Measurements from ENCODE around the gene CFDP1.

CFDP1 gene

GRCh38 chr16:75402821-75403475 is 30.4 kb downstream of the CFDP1 start:
- H3K4me3 Mint-ChIP-seq: no peak overlapping the region
- peaks cover 5% of the 10 kb centered on the region for H3K36me3 Mint-ChIP-seq (ENCODE audit: low read depth)
- H3K27ac Mint-ChIP-seq: no peak overlapping the region
- H3K9me3 Mint-ChIP-seq: no peaks in the 10 kb centered on the region
- H3K27me3 Mint-ChIP-seq (ENCODE audit: low read depth): no peaks in the 10 kb centered on the region
- no peaks in the 10 kb centered on the region for H3K4me1 Mint-ChIP-seq (ENCODE audit: low read depth)

GRCh38 chr16:75402159-75402820 is 31.0 kb downstream of the CFDP1 start:
- H3K4me1 Mint-ChIP-seq (ENCODE audit: low read depth): no peaks in the 10 kb centered on the region
- H3K4me3 Mint-ChIP-seq: no peak overlapping the region
- H3K36me3 Mint-ChIP-seq (ENCODE audit: low read depth): peaks cover 2% of the 10 kb centered on the region
- no peaks in the 10 kb centered on the region for H3K9me3 Mint-ChIP-seq
- H3K27ac Mint-ChIP-seq: no peak overlapping the region
- H3K27me3 Mint-ChIP-seq (ENCODE audit: low read depth): no peaks in the 10 kb centered on the region

GRCh38 chr16:75401691-75402090 is 31.6 kb downstream of the CFDP1 start:
- Mint-ChIP-seq H3K27ac (no peak overlapping the region), H3K4me1 (ENCODE audit: low read depth) (no peaks in the 10 kb centered on the region), H3K9me3 (no peaks in the 10 kb centered on the region), H3K27me3 (ENCODE audit: low read depth) (no peaks in the 10 kb centered on the region), H3K36me3 (ENCODE audit: low read depth) (peaks cover 2% of the 10 kb centered on the region), H3K4me3 (no peak overlapping the region)

- no peaks in the 10 kb centered on the region for H3K27me3 Mint-ChIP-seq (ENCODE audit: low read depth)
- no peaks in the 10 kb centered on the region for H3K9me3 Mint-ChIP-seq
- H3K4me1 Mint-ChIP-seq (ENCODE audit: low read depth): no peaks in the 10 kb centered on the region
- H3K27ac Mint-ChIP-seq: no peak overlapping the region
- H3K4me3 Mint-ChIP-seq: no peak overlapping the region
- H3K36me3 Mint-ChIP-seq (ENCODE audit: low read depth): peaks cover 12% of the 10 kb centered on the region
These were observed 35.0 kb downstream of the CFDP1 start for GRCh38 chr16:75398333-75398732.

GRCh38 chr16:75394941-75395340 is 38.4 kb downstream of the CFDP1 start:
- Mint-ChIP-seq H3K36me3 (ENCODE audit: low read depth) (peaks cover 26% of the 10 kb centered on the region), H3K27me3 (ENCODE audit: low read depth) (no peaks in the 10 kb centered on the region), H3K4me3 (no peak overlapping the region), H3K4me1 (ENCODE audit: low read depth) (no peaks in the 10 kb centered on the region), H3K9me3 (no peaks in the 10 kb centered on the region), H3K27ac (no peak overlapping the region)

- Mint-ChIP-seq H3K27ac (no peak overlapping the region), H3K36me3 (ENCODE audit: low read depth) (peaks cover 24% of the 10 kb centered on the region), H3K27me3 (ENCODE audit: low read depth) (no peaks in the 10 kb centered on the region), H3K9me3 (no peaks in the 10 kb centered on the region), H3K4me3 (no peak overlapping the region), H3K4me1 (ENCODE audit: low read depth) (no peaks in the 10 kb centered on the region)
These were observed 40.4 kb downstream of the CFDP1 start for GRCh38 chr16:75392906-75393305.

GRCh38 chr16:75390926-75391653 is 42.2 kb downstream of the CFDP1 start:
- no peaks in the 10 kb centered on the region for H3K4me1 Mint-ChIP-seq (ENCODE audit: low read depth)
- no peak overlapping the region for H3K4me3 Mint-ChIP-seq
- no peaks in the 10 kb centered on the region for H3K27me3 Mint-ChIP-seq (ENCODE audit: low read depth)
- no peaks in the 10 kb centered on the region for H3K9me3 Mint-ChIP-seq
- no peak overlapping the region for H3K27ac Mint-ChIP-seq
- H3K36me3 Mint-ChIP-seq (ENCODE audit: low read depth): peaks cover 24% of the 10 kb centered on the region

- Mint-ChIP-seq H3K27me3 (ENCODE audit: low read depth) (no peaks in the 10 kb centered on the region), H3K27ac (no peak overlapping the region), H3K4me1 (ENCODE audit: low read depth) (peaks cover 2% of the 10 kb centered on the region)
These were observed 44.1 kb downstream of the CFDP1 start for GRCh38 chr16:75389096-75389690.

GRCh38 chr16:75387951-75388350 is 45.4 kb downstream of the CFDP1 start:
- Mint-ChIP-seq H3K4me3 (no peak overlapping the region), H3K27ac (no peak overlapping the region), H3K9me3 (no peaks in the 10 kb centered on the region), H3K36me3 (ENCODE audit: low read depth) (peaks cover 16% of the 10 kb centered on the region), H3K27me3 (ENCODE audit: low read depth) (peaks cover 4% of the 10 kb centered on the region), H3K4me1 (ENCODE audit: low read depth) (peaks cover 2% of the 10 kb centered on the region)

More at GRCh38 chr16:75389096-75389690, 44.1 kb downstream of the CFDP1 start:
- no peaks in the 10 kb centered on the region for H3K9me3 Mint-ChIP-seq
- peaks cover 19% of the 10 kb centered on the region for H3K36me3 Mint-ChIP-seq (ENCODE audit: low read depth)
- no peak overlapping the region for H3K4me3 Mint-ChIP-seq

- no peak overlapping the region for H3K4me3 Mint-ChIP-seq
- H3K36me3 Mint-ChIP-seq (ENCODE audit: low read depth): peaks cover 16% of the 10 kb centered on the region
- H3K27me3 Mint-ChIP-seq (ENCODE audit: low read depth): peaks cover 21% of the 10 kb centered on the region
- H3K27ac Mint-ChIP-seq: no peak overlapping the region
- H3K4me1 Mint-ChIP-seq (ENCODE audit: low read depth): peaks cover 9% of the 10 kb centered on the region
- no peaks in the 10 kb centered on the region for H3K9me3 Mint-ChIP-seq
These were observed 47.7 kb downstream of the CFDP1 start for GRCh38 chr16:75385507-75386152.

- Mint-ChIP-seq H3K4me1 (ENCODE audit: low read depth) (peaks cover 26% of the 10 kb centered on the region), H3K27me3 (ENCODE audit: low read depth) (peaks cover 38% of the 10 kb centered on the region), H3K27ac (no peak overlapping the region), H3K4me3 (no peak overlapping the region), H3K36me3 (ENCODE audit: low read depth) (peaks cover 30% of the 10 kb centered on the region), H3K9me3 (no peaks in the 10 kb centered on the region)
These were observed 50.2 kb downstream of the CFDP1 start for GRCh38 chr16:75383141-75383540.

- Mint-ChIP-seq H3K27me3 (ENCODE audit: low read depth) (peaks cover 43% of the 10 kb centered on the region), H3K27ac (no peak overlapping the region), H3K4me1 (ENCODE audit: low read depth) (peaks cover 26% of the 10 kb centered on the region)
These were observed 50.7 kb downstream of the CFDP1 start for GRCh38 chr16:75382611-75383010.

GRCh38 chr16:75380870-75381269 is 52.4 kb downstream of the CFDP1 start:
- Mint-ChIP-seq H3K36me3 (ENCODE audit: low read depth) (peaks cover 46% of the 10 kb centered on the region), H3K27me3 (ENCODE audit: low read depth) (peaks cover 51% of the 10 kb centered on the region), H3K9me3 (no peaks in the 10 kb centered on the region), H3K4me3 (peak overlapping the region; percentile 2), H3K27ac (no peak overlapping the region), H3K4me1 (ENCODE audit: low read depth) (peaks cover 26% of the 10 kb centered on the region)

More at GRCh38 chr16:75382611-75383010, 50.7 kb downstream of the CFDP1 start:
- Mint-ChIP-seq H3K9me3 (no peaks in the 10 kb centered on the region), H3K36me3 (ENCODE audit: low read depth) (peaks cover 35% of the 10 kb centered on the region), H3K4me3 (no peak overlapping the region)

Measured in T-helper 1 cell treated with Interleukin-12 subunit alpha and Interleukin-12 subunit beta and Interleukin-4 antibody, amounts not matched to agents 30 μg/mL and 1 μg/mL, for 36 hours (primary cell).